Spleen (tissue), 11 donors: ENCODE measurements around the gene ERBB4. TPM values are rescaled to one million over a fixed set of nuclear protein-coding genes. Genes with fewer than 3 reads are reported as not detected.
A peak's percentile ranks its signal among the peaks of the same experiment; 100 is the strongest.
"Not testable (repeated sequence)": the region's sequence is repeated elsewhere in the genome, so short reads cannot be mapped to it uniquely, and the experiment has no call there.

ENCODE experiments used
- DNase-seq: peaks from one replicate; pipeline ENCODE4 v3.0.0-alpha.2; 2020
- H3K27ac ChIP-seq, 8 donors: fragments of 200-600 bp; sonication (generic) in 7 of 8; 1 replicate in 4 of 8; 2 replicates in 4 of 8; pipeline versions ENCODE4 v1.5.0 to v1.8.0; 2016 to 2021; ENCODE audit warnings: inconsistent platforms in 4 of 8, mild to moderate bottlenecking in 4 of 8, moderate library complexity in 1 of 8
- H3K27me3 ChIP-seq, 7 donors: fragments of 200-600 bp; sonication (generic) in 6 of 7; replicated peaks in 1 of 7; 1 replicate in 4 of 7; 2 replicates in 3 of 7; pipeline versions ENCODE4 v1.5.0 to v1.8.0; 2016 to 2021; ENCODE audit warnings: inconsistent platforms in 3 of 7, mild to moderate bottlenecking in 1 of 7
- H3K36me3 ChIP-seq, 6 donors: fragments of 200-600 bp; sonication (generic) in 5 of 6; 1 replicate in 4 of 6; 2 replicates in 2 of 6; pipeline versions ENCODE4 v1.5.0 to v1.8.0; 2016 to 2021; ENCODE audit warnings: inconsistent platforms in 2 of 6
- H3K4me1 ChIP-seq, 6 donors: fragments of 200-600 bp; sonication (generic) in 5 of 6; 1 replicate in 3 of 6; 2 replicates in 3 of 6; pipeline versions ENCODE4 v1.5.0 to v1.8.0; 2016 to 2021; ENCODE audit warnings: inconsistent platforms in 3 of 6
- H3K4me3 ChIP-seq, 8 donors: fragments of 200-600 bp; sonication (generic) in 7 of 8; 1 replicate in 4 of 8; 2 replicates in 4 of 8; pipeline versions ENCODE4 v1.5.0 to v1.8.0; 2016 to 2021; ENCODE audit warnings: inconsistent platforms in 4 of 8, mild to moderate bottlenecking in 4 of 8, moderate library complexity in 2 of 8
- H3K9me3 ChIP-seq, 8 donors: fragments of 200-600 bp; sonication (generic) in 7 of 8; 1 replicate in 4 of 8; 2 replicates in 4 of 8; pipeline versions ENCODE4 v1.5.0 to v1.8.0; 2016 to 2021; ENCODE audit warnings: inconsistent platforms in 4 of 8
- POLR2A ChIP-seq, 3 donors: fragments of 450-650 bp; IDR thresholded peaks; one replicate each; pipeline ENCODE4 v1.5.1; 2017; ENCODE audit warnings: antibody characterized with exemption in 3 of 3, mild to moderate bottlenecking in 1 of 3
- POLR2AphosphoS5 ChIP-seq, 3 donors: sonication (generic); formaldehyde crosslinking; IDR thresholded peaks; one replicate each; pipeline ENCODE4 v1.5.1; 2017; ENCODE audit warnings: antibody characterized with exemption in 3 of 3
- WGBS, 5 donors: extraction: QIAGEN DNeasy Blood & Tissue Kit in 3 of 5; methylation state at CpG; one replicate each; pipeline versions ENCODE4 v1.1.5 to v1.1.7; 2013 to 2018; 5-methylcytosine and 5-hydroxymethylcytosine counted together
- intact Hi-C: fragments of 100-400 bp; cut with DNase I; formaldehyde crosslinking; loops from one replicate; pipeline ENCODE4 v1.15.0; 2023; ENCODE audit warnings: low total_unique reads
- polyA plus RNA-seq, 3 donors: library from polyadenylated mRNA; stranded (reverse); fragments of 200-250 nt; gene quantifications; one replicate each; pipeline ENCODE4 v1.2.1, GENCODE V29; 2013
- total RNA-seq, 7 donors: library from RNA; depleted of rRNA in 3 of 7; stranded (reverse); fragments of >200 nt in 3 of 7; fragmentation: NEBNext Ultra II Directional in 4 of 7; extraction: Animal tissue kit (Norgen Biotek cat#: 25700) in 4 of 7; gene quantifications; one replicate each; pipeline versions ENCODE4 v1.1.0 to v1.2.1, GENCODE V29; 2016 to 2021
- TF ChIP-seq, protein P1 (sequence below), 11 experiments: fragments of 200-600 bp in 7 of 11; fragments of 450-650 bp in 4 of 11; sonication (generic) in 4 of 11; IDR thresholded peaks in 8 of 11; conservative IDR thresholded peaks in 3 of 11; 1 replicate in 7 of 11; 2 replicates in 4 of 11; pipeline versions ENCODE4 v1.4.0 to v1.8.0; 2016 to 2021; ENCODE audit warnings: antibody characterized with exemption in 11 of 11, inconsistent platforms in 4 of 11, mild to moderate bottlenecking in 1 of 11
- donor health status: healthy with polysubstance abuse.
- donor health status: DM: no; HTN: no; CAD: no; lungs with moderate emphysema.
- donor health status: DM: no; HTN: no; CAD: no.
- donor health status: Bipolar disorder and iron deficiency.
- donor health status: healthy.
- donor health status: DM: no; HTN: no; CAD: no.
- donor health status: DM: yes; HTN: yes; CAD: no.

The ERBB4 gene
- total and polyA plus RNA-seq, 10 donors: under 0.01 to 1.4 (median 0.35) TPM

DNA sequence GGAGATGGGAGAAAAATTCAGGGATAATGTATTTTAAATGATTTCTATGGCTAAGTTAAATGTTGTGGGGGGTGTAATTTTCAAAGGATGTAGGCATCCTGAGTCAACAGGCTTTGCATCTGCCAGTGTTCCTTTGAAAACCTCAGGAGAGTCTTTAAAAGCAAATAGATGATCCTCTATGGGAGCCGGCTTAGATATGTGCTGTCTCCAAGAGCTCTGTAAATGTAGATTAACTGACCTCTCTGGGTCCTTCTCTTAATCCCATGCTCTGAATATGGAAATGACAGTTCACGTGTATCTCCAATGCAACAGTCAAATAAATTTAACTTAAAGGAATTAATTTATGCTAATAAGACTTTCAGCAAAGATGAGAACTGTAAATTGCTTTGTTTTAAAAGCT is 292.7 kb downstream of the ERBB4 start:
- Histone ChIP-seq H3K27me3 (no peaks in the 10 kb centered on the region), H3K27ac (no peak overlapping the region), H3K36me3 (no peaks in the 10 kb centered on the region), H3K4me1 (no peaks in the 10 kb centered on the region), H3K9me3 (no peaks in the 10 kb centered on the region), H3K4me3 (no peak overlapping the region)
- TF ChIP-seq, protein P1, sequence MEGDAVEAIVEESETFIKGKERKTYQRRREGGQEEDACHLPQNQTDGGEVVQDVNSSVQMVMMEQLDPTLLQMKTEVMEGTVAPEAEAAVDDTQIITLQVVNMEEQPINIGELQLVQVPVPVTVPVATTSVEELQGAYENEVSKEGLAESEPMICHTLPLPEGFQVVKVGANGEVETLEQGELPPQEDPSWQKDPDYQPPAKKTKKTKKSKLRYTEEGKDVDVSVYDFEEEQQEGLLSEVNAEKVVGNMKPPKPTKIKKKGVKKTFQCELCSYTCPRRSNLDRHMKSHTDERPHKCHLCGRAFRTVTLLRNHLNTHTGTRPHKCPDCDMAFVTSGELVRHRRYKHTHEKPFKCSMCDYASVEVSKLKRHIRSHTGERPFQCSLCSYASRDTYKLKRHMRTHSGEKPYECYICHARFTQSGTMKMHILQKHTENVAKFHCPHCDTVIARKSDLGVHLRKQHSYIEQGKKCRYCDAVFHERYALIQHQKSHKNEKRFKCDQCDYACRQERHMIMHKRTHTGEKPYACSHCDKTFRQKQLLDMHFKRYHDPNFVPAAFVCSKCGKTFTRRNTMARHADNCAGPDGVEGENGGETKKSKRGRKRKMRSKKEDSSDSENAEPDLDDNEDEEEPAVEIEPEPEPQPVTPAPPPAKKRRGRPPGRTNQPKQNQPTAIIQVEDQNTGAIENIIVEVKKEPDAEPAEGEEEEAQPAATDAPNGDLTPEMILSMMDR (IDR thresholded peaks at IDR 0.05 in 8 of 11, conservative IDR thresholded peaks at IDR 0.05 in 3 of 11): no peak
- TF ChIP-seq POLR2A (IDR thresholded peaks at IDR 0.05) (no peak), POLR2AphosphoS5 (IDR thresholded peaks at IDR 0.05) (no peak)
- intact Hi-C loops: no loop called here
- 46 to 68% (median 62%) methylated on average over 2 of the region's 2 CpGs for whole genome bisulfite sequencing, 5 donors
- DNase-seq: no peak

DNA sequence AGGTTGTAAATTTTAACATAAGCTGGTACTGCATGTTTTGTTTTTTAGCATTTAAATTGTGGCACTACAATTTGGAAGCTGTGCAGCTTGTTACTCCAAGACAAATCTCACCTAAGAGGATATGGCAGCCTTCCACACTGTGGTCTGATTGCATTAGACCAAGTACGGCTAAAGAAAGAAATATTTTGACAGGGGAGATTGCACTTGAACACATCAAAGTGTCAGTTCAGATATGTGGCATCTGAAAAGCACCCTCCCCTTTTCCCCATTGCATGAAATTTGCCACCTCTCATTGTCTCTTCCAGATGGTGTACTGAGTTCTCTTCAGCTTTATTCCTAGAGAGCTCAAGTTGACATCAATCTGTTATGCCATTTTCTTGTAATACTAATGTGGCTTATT is 295.9 kb downstream of the ERBB4 start:
- Histone ChIP-seq H3K4me1 (no peaks in the 10 kb centered on the region), H3K36me3 (no peaks in the 10 kb centered on the region), H3K27ac (no peak overlapping the region), H3K9me3 (no peaks in the 10 kb centered on the region), H3K27me3 (no peaks in the 10 kb centered on the region), H3K4me3 (no peak overlapping the region)
- WGBS, 5 donors: 41 to 64% (median 55%) methylated on average over 1 of the region's 1 CpG
- DNase-seq: no peak
- TF ChIP-seq POLR2A (IDR thresholded peaks at IDR 0.05) (no peak), POLR2AphosphoS5 (IDR thresholded peaks at IDR 0.05) (no peak)
- TF ChIP-seq, protein P1 (IDR thresholded peaks at IDR 0.05 in 8 of 11, conservative IDR thresholded peaks at IDR 0.05 in 3 of 11): no peak
- intact Hi-C loops: no loop called here

DNA sequence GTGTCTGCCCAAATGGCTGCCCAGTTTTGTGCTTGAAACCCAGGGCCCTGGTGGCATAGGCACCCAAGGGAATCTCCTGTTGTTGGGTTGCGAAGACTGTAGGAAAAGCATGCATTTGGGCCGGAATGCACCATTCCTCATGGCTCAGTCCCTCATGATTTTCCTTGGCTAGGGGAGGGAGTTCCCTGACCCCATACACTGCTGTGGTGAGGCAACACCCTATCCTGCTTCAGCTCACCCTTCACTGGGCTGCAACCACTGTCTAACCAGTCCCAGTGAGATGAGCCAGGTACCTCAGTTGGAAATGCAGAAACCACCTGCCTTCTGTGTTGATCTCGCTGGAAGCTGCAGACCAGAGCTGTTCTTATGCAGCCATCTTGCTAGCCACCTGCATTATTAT is 300.4 kb downstream of the ERBB4 start:
- H3K27me3 ChIP-seq, H3K4me3 ChIP-seq, H3K4me1 ChIP-seq, intact Hi-C loops, DNase-seq, H3K27ac ChIP-seq, H3K36me3 ChIP-seq: not testable (repeated sequence)
- WGBS, 5 donors: 63 to 89% (median 87%) methylated on average over 2 to 3 of the region's 3 CpGs
- peaks cover 0 to 15% (median 3%) of the 10 kb centered on the region in 8 donors for H3K9me3 ChIP-seq

DNA sequence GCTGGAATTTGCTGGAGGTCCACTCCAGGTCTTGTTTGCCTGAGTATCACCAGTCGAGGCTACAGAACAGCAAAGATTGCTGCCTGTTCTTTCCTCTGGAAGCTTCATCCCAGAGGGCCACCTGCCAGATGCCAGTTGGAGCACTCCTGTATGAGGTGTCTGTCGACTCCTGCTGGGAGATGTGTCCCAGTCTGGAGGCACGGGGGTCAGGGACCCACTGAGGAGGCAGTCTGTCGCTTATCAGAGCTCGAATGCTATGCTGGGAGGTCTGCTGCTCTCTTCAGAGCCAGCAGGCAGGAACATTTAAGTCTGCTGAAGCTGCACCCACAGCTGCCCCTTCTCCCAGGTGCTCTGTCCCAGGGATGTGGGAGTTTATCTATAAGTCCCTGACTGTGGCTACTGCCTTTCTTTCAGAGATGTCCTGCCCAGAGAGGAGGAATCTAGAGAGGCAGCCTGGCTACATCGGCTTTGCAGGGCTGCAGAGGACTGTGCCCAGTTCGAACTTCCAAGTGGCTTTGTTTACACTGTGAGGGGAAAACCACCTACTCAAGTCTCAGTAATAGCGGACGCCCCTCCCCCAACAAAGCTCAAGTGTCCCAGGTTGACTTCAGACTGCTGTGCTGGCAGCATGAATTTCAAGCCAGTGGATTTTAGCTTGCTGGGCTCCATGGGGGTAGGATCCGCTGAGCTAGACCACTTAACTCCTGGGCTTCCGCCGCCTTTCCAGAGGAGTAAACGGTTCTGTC is 301.1 kb downstream of the ERBB4 start:
- intact Hi-C loops: no loop called here
- Histone ChIP-seq H3K9me3 (peaks cover 0 to 15% (median 3%) of the 10 kb centered on the region in 8 donors), H3K36me3 (no peaks in the 10 kb centered on the region), H3K27me3 (no peaks in the 10 kb centered on the region), H3K4me3 (no peak overlapping the region), H3K27ac (no peak overlapping the region), H3K4me1 (no peaks in the 10 kb centered on the region)
- peak; percentile 56 for DNase-seq
- 34 to 50% (median 42%) methylated on average over 7 to 13 of the region's 13 CpGs for WGBS, 5 donors
- TF ChIP-seq POLR2A (IDR thresholded peaks at IDR 0.05): no peak
- no peak for TF ChIP-seq POLR2AphosphoS5 (IDR thresholded peaks at IDR 0.05)
- TF ChIP-seq, protein P1 (IDR thresholded peaks at IDR 0.05 in 8 of 11, conservative IDR thresholded peaks at IDR 0.05 in 3 of 11): no peak
